HUES48 (cell line): ENCODE measurements around the gene JAKMIP1.

Experiments used
- H3K27ac ChIP-seq: one replicate; pipeline ENCODE4 v1.7.0; 2013; ENCODE audit warnings: low read depth, low read length, inconsistent platforms
- H3K27me3 ChIP-seq: 2 replicates; pipeline ENCODE4 v1.6.1; 2013; ENCODE audit warnings: mild to moderate bottlenecking, low read length; ENCODE audit not compliant: control insufficient read depth, insufficient read depth
- H3K36me3 ChIP-seq: 2 replicates; pipeline ENCODE4 v1.6.1; 2013; ENCODE audit warnings: low read length; ENCODE audit not compliant: control insufficient read depth, insufficient read depth
- H3K4me1 ChIP-seq: 2 replicates; pipeline ENCODE4 v1.6.1; 2013; ENCODE audit warnings: mild to moderate bottlenecking, low read length; ENCODE audit not compliant: control insufficient read depth, insufficient read depth
- H3K4me3 ChIP-seq: 2 replicates; pipeline ENCODE4 v1.5.1; 2013; ENCODE audit warnings: mild to moderate bottlenecking, low read depth, low read length
- H3K9ac ChIP-seq: 2 replicates; pipeline ENCODE4 v1.6.1; 2013; ENCODE audit warnings: mild to moderate bottlenecking, low read depth, low read length, moderate library complexity
- H3K9me3 ChIP-seq: 2 replicates; pipeline ENCODE4 v1.6.1; 2013; ENCODE audit warnings: low read length; ENCODE audit not compliant: control insufficient read depth, insufficient read depth

The JAKMIP1 gene

DNA sequence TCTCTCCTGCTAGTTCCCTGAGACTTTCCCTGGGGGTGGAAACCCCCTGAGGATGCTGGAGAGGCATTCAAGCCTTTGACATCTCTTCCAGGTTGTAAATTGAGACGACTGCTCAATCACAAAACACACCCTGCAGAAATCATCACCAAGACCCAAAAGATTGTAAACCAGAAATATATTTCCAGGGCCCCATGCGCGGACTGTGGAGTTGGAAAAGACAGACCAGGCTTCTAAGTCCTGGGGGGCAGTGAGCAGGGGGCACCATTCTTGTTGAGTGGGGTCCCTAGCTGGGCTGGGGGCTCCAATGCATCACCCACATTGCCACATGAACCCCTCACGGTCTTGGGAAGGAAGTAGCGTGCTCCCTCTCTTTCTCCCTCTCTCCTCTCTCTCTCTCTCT is 94.2 kb downstream of the JAKMIP1 start:
- no peaks in the 10 kb centered on the region for H3K36me3 ChIP-seq
- no peak overlapping the region for H3K4me3 ChIP-seq
- H3K4me1 ChIP-seq: peaks cover 15% of the 10 kb centered on the region
- H3K9ac ChIP-seq: no peak overlapping the region
- no peaks in the 10 kb centered on the region for H3K27me3 ChIP-seq
- H3K9me3 ChIP-seq: no peaks in the 10 kb centered on the region
- H3K27ac ChIP-seq: no peak overlapping the region

DNA sequence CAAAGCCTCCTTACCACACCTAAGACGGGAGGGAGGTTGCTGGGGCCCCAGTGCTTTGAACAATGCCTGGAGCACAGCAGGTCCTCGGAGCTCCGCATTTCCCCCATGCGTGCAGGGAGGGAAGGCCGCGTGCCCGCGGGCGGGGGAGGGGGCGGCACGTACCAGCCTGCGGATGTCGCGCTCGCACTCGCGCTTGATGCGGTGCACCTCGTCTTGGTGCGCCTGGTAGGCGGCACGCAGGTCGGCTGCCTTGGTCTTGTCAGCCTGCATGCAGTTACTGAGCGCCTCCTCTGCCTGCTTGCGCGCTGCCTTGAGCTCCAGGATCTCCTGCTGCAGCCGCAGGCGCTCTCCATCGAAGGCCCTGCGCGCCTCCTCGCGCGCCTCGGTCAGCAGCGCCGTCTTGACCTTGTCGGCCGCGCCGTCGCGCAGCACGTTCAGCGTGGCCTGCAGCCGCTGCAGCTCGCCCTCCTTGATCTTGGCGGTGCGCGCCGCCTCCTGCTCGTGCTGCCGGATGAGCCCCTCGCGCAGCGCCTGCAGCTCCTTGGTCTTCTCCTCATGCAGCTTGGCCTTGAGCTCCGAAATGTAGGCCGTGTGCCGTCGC is 94.9 kb downstream of the JAKMIP1 start:
- Histone ChIP-seq H3K27ac (no peak overlapping the region), H3K36me3 (no peaks in the 10 kb centered on the region), H3K9ac (no peak overlapping the region), H3K27me3 (no peaks in the 10 kb centered on the region), H3K9me3 (no peaks in the 10 kb centered on the region), H3K4me1 (peaks cover 15% of the 10 kb centered on the region), H3K4me3 (no peak overlapping the region)

DNA sequence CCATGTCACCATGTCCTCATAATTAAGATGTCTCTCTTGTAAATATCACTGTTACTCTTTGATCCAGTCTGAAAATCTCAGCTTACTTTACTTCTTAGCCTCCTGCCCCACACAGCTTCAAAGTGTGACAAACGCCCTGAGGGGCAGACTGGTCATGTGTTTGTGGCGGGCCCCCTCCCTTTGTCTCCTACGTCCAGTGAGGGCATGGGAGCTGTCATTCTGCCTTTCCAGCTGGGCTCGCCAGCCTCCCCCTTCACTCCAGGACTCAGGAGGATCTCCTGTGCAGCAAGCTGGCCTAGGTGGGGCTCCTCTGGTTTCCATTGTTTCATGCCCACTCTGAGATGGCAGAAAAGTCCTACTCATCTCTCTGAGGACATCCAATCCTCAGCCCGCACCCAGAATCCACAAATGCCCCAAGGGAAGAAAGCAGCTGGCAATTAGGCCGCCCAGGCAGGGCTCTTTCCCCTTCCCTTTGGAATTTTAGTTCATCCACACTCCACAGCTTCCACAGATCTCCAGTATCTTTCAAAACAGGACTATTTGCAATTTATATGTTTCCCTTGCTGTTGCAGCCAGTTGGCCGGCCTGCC is 95.7 kb downstream of the JAKMIP1 start:
- no peak overlapping the region for H3K9ac ChIP-seq
- H3K4me3 ChIP-seq: no peak overlapping the region
- H3K9me3 ChIP-seq: no peaks in the 10 kb centered on the region

DNA sequence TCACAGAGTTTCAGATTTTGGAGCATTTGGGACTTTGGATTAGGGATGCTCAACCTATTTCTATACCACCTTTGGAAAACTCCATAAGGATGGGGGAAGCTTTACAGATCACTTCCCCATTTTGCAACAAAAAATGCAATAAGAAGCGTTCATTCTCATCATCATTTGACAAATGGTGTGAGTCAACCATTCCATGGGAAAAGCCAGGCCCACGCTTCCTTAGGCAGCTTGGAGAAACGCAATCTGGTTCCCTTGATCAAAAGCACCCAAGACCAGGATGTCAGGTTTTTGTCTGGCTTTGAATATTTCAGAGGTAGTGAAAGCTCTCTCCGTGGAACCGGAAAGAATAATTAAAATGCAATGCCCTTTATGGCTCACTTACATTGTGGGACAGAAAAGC is 102.8 kb downstream of the JAKMIP1 start:
- Histone ChIP-seq H3K27ac (no peak overlapping the region), H3K36me3 (no peaks in the 10 kb centered on the region), H3K4me3 (no peak overlapping the region), H3K9me3 (no peaks in the 10 kb centered on the region), H3K9ac (no peak overlapping the region), H3K4me1 (0 out of 2 replicates have a peak, but pooled peaks cover under 1% of the 10 kb centered on the region), H3K27me3 (no peaks in the 10 kb centered on the region)

More for the DNA sequence above, 95.7 kb downstream of the JAKMIP1 start:
- Histone ChIP-seq H3K27me3 (no peaks in the 10 kb centered on the region), H3K4me1 (peaks cover 10% of the 10 kb centered on the region), H3K36me3 (no peaks in the 10 kb centered on the region), H3K27ac (no peak overlapping the region)

DNA sequence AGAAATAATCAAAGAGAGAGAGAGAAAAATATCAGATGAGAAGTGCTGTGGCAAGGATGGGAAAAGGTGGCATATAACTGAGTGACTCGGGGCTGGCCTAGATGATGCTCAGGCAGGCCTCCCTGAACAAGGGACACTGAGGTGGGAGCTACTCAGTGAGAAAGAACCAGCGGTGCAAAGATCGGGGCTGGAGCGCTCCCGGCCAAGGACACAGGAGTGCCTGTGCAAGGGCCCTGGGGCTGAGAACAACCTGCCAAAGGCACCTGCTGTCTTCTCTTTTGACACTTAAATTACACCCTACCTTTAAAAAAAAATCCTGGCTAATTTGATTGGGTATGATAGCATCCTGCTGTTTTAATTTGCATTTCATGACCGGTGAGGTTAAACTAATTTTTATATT is 104.5 kb downstream of the JAKMIP1 start:
- Histone ChIP-seq H3K4me3 (no peak overlapping the region), H3K4me1 (0 out of 2 replicates have a peak, but pooled peaks cover 6% of the 10 kb centered on the region), H3K27me3 (no peaks in the 10 kb centered on the region), H3K27ac (no peak overlapping the region), H3K9me3 (no peaks in the 10 kb centered on the region), H3K36me3 (no peaks in the 10 kb centered on the region), H3K9ac (no peak overlapping the region)

DNA sequence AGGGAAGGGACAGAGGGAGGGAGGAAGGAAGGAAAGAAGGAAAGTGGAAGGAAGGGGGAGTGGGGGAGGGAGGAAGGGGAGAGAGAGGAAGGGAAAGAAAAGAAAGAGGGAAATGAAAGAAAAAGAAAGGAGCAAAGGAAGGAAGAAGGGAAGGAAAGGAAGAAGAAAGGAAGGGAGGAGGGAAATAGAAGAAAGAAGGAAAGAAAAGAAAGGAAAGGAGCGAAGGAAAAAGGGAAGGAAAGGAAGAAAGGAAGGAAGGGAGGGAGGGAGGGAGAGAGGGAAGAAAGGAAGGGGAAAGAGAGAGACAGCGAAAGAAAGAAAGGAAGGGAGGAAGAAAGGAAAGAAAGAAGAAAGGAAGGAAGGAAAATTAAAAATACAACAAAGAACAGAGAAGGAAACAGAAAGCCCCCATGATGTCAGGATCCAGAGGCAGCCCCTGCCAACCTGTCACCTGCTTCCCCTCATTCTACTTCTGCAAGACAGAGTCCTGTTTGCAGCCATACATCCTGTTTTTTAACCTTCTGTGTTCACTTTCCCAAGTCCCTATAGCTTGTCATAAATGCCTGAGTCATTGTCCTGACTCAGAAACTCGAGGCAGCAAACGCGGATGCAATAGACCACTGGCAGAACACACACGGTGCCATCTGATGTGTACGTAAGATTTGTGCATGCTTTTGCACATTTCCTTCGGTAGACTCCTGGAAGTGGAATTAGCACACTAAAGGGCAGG is 105.2 kb downstream of the JAKMIP1 start:
- no peak overlapping the region for H3K9ac ChIP-seq
- no peak overlapping the region for H3K4me3 ChIP-seq
- 0 out of 2 replicates have a peak, but pooled peaks cover 6% of the 10 kb centered on the region for H3K4me1 ChIP-seq
- no peaks in the 10 kb centered on the region for H3K27me3 ChIP-seq
- H3K27ac ChIP-seq: no peak overlapping the region
- no peaks in the 10 kb centered on the region for H3K9me3 ChIP-seq
- no peaks in the 10 kb centered on the region for H3K36me3 ChIP-seq

DNA sequence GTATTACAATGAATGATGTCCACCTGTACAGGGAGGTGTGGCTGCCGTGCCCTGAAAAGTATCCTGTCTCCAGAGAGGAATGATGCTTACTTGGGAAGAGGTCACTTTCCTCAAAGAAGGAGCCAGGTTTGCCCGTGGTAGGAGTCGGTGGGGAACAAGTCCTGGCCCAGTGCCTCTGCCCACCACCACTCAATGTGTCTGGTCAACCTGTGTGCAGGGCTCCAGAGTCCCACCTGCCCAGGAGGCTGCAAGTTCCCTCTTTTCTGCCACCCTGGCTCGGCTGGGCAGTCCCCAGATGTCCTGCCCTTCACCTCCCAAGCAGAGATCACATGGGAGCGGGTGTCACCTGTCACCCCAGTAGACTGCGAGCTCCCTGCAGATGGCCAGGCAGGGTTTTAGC is 106.7 kb downstream of the JAKMIP1 start:
- Histone ChIP-seq H3K9me3 (no peaks in the 10 kb centered on the region), H3K27me3 (no peaks in the 10 kb centered on the region)

DNA sequence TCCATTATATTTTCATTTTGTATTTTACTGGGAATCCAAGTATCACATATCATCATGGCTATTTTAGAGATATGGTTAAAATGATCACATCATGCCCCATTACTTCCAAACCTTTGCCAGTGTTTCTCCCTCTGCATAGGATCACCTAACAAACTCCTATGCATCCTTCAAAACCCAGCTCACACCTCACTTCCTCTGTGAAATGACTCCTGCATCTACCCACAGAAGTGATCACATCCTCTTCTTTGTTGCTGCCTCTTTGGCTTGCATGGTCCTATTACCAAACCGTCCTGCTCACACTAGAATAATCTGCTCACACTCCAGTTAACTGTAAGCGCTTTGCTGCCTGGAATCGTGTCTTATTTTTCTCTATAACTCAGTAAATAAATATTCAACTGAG is 107.4 kb downstream of the JAKMIP1 start:
- 0 out of 2 replicates have a peak, but pooled peaks cover 8% of the 10 kb centered on the region for H3K4me1 ChIP-seq
- H3K9ac ChIP-seq: no peak overlapping the region
- no peaks in the 10 kb centered on the region for H3K9me3 ChIP-seq
- no peaks in the 10 kb centered on the region for H3K36me3 ChIP-seq
- H3K27ac ChIP-seq: no peak overlapping the region
- no peak overlapping the region for H3K4me3 ChIP-seq
- no peaks in the 10 kb centered on the region for H3K27me3 ChIP-seq

More for the DNA sequence above, 106.7 kb downstream of the JAKMIP1 start:
- Histone ChIP-seq H3K4me3 (no peak overlapping the region), H3K9ac (no peak overlapping the region), H3K4me1 (0 out of 2 replicates have a peak, but pooled peaks cover 6% of the 10 kb centered on the region), H3K36me3 (no peaks in the 10 kb centered on the region), H3K27ac (no peak overlapping the region)

DNA sequence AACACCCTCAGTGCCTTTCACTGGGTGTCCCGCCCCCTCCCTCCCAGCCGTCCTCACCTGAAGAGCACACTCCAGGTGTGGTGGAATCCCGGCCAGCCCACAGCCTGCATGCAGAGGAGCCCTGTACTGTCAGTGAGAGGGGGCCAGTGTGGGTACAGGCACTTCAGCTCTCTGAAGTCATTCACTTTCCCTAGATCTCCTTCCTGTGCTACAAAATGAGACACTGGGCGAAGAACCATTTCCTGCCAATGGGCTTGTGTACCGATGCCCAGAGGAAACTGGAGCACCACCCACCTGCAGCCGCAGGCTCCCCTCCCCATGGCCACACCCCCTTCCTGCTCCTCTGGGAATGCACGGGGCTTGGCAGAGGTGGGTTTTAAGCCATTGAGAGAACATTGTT is 108.2 kb downstream of the JAKMIP1 start:
- no peaks in the 10 kb centered on the region for H3K9me3 ChIP-seq
- no peak overlapping the region for H3K9ac ChIP-seq
- no peak overlapping the region for H3K27ac ChIP-seq
- H3K4me3 ChIP-seq: no peak overlapping the region
- H3K27me3 ChIP-seq: no peaks in the 10 kb centered on the region
- 0 out of 2 replicates have a peak, but pooled peaks cover 10% of the 10 kb centered on the region for H3K4me1 ChIP-seq
- H3K36me3 ChIP-seq: no peaks in the 10 kb centered on the region

DNA sequence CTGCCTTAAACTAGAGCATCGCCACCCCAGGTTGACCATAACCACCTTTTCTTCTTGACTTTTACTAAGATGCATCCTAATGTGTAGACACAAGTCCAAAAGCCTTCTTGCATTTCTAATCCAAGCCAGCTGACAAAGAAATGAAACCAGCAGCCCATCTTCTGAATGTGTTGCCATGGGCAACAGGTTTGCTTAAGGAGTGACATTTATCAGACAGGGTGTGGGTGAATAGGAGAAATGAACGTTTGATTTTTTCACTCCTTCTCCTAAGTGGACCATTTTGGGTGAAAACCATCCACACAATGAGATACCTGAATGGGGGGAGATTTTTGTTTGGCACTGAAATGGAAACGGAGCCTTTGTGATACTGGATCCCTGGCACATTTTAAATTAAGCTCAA is 109.4 kb downstream of the JAKMIP1 start:
- no peaks in the 10 kb centered on the region for H3K36me3 ChIP-seq
- H3K27ac ChIP-seq: no peak overlapping the region
- no peaks in the 10 kb centered on the region for H3K27me3 ChIP-seq
- no peak overlapping the region for H3K4me3 ChIP-seq
- 0 out of 2 replicates have a peak, but pooled peaks cover 10% of the 10 kb centered on the region for H3K4me1 ChIP-seq
- H3K9me3 ChIP-seq: no peaks in the 10 kb centered on the region
- H3K9ac ChIP-seq: no peak overlapping the region

DNA sequence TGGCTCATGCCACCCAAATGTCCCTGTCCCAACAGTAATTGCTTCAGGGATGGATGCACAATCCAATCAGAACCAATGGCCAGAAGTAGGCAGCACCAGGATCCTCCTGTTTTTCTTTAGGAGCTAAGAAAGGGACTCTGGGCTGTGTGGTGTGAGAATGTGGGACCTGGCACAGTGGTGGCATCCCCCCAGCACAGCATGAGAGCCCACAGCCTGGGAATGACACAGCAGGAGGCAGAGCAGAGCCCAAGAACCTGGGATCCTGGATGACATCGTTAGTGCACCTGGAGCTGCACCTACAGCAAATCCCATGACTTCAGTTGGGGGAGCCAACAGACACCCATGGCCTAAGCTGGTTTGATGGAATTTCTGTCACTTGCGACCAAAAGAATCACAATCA is 111.4 kb downstream of the JAKMIP1 start:
- no peaks in the 10 kb centered on the region for H3K27me3 ChIP-seq
- H3K4me3 ChIP-seq: no peak overlapping the region
- H3K9me3 ChIP-seq: no peaks in the 10 kb centered on the region
- H3K4me1 ChIP-seq: 0 out of 2 replicates have a peak, but pooled peaks cover 10% of the 10 kb centered on the region
- H3K27ac ChIP-seq: no peak overlapping the region
- no peaks in the 10 kb centered on the region for H3K36me3 ChIP-seq
- no peak overlapping the region for H3K9ac ChIP-seq
